Measurements from ENCODE around the gene INTS6. TPM values are rescaled to one million over a fixed set of nuclear protein-coding genes. Genes with fewer than 3 reads are reported as not detected.

The INTS6 gene
- total RNA-seq, 1 experiment from 2014 or later: 26.6 TPM

DNA sequence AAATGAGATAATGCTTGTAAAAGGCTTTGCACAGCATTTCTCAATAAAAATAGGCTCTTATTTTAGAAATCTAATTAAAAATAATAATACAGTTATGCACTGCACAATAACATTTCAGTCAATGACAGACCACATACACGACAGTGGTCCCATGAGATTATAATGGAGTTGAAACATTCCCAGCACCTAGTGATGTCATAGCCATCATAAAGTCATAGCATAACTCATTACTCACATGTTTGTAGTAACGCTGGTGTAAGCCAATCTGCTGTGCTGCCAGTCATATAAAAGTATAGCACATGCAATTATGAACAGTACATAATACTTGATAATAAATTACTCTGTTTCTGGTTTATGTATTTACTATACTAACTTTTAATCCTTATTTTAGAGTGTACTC is 126.1 kb downstream of the INTS6 start:
- no TSS peak for BruUV-seq (replicated peaks)
- Histone ChIP-seq H3K27me3 (ENCODE audit: low read length) (no peaks in the 10 kb centered on the region), H3K27ac (ENCODE audit: low read length) (no peak overlapping the region), H2AFZ (ENCODE audit: low read length) (no peak overlapping the region), H3K9ac (ENCODE audit: low read length) (no peak overlapping the region), H3K36me3 (ENCODE audit: low read depth, low read length) (no peaks in the 10 kb centered on the region), H3K4me2 (ENCODE audit: low read length) (no peak overlapping the region), H3K4me1 (ENCODE audit: insufficient read depth, low read length) (no peaks in the 10 kb centered on the region), H3K9me2 (replicated peaks; ENCODE audit: low read length) (no peaks in the 10 kb centered on the region), H3K79me2 (ENCODE audit: low read length) (no peaks in the 10 kb centered on the region), H3K9me3 (ENCODE audit: low read length) (no peaks in the 10 kb centered on the region), H3K4me3 (ENCODE audit: low read length) (no peak overlapping the region), H4K20me1 (ENCODE audit: low read length) (no peaks in the 10 kb centered on the region), H3F3A (ENCODE audit: low read length, unreplicated experiment) (no peaks in the 10 kb centered on the region)
- intact Hi-C loops (cut with micrococcal nuclease): no loop called here
- DNase-seq (no peak), ATAC-seq (no peak)
- CTCF ChIA-PET: no interaction called here
- POLR2A ChIA-PET (ENCODE audit: unreplicated experiment): no interaction called here
- TF ChIP-seq, protein P1, sequence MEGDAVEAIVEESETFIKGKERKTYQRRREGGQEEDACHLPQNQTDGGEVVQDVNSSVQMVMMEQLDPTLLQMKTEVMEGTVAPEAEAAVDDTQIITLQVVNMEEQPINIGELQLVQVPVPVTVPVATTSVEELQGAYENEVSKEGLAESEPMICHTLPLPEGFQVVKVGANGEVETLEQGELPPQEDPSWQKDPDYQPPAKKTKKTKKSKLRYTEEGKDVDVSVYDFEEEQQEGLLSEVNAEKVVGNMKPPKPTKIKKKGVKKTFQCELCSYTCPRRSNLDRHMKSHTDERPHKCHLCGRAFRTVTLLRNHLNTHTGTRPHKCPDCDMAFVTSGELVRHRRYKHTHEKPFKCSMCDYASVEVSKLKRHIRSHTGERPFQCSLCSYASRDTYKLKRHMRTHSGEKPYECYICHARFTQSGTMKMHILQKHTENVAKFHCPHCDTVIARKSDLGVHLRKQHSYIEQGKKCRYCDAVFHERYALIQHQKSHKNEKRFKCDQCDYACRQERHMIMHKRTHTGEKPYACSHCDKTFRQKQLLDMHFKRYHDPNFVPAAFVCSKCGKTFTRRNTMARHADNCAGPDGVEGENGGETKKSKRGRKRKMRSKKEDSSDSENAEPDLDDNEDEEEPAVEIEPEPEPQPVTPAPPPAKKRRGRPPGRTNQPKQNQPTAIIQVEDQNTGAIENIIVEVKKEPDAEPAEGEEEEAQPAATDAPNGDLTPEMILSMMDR (conservative IDR thresholded peaks at IDR 0.05; ENCODE audit: low read depth, low read length): no peak
- TF ChIP-seq EZH2phosphoT487 (IDR thresholded peaks at IDR 0.05; ENCODE audit: borderline replicate concordance, low read length) (no peak), EZH2 (IDR thresholded peaks at IDR 0.05; ENCODE audit: low read length, unreplicated experiment) (no peak)

DNA sequence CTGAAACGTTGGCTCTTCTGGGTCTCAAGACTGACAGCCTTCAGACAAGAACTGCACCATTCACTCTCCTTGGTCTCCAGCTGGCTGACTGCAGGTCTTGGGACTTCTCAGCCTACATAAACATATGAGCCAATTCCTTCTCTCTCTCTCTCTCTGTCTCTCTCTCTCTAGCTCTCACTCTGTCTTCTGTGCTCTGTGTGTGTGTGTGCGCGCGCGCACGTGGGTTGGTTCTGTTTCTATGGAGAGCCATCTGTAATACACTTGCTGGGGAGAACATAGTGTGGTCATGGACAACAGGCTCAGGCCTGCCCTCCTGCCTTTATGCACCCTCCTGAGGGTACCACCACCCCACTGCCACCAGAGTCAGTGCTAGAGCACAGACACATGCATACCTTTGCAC is 127.0 kb downstream of the INTS6 start:
- Histone ChIP-seq H3K27ac (ENCODE audit: low read length) (no peak overlapping the region), H3K79me2 (ENCODE audit: low read length) (no peaks in the 10 kb centered on the region), H3F3A (ENCODE audit: low read length, unreplicated experiment) (no peaks in the 10 kb centered on the region), H3K9me3 (ENCODE audit: low read length) (no peaks in the 10 kb centered on the region), H4K20me1 (ENCODE audit: low read length) (no peaks in the 10 kb centered on the region), H3K36me3 (ENCODE audit: low read depth, low read length) (no peaks in the 10 kb centered on the region), H3K27me3 (ENCODE audit: low read length) (no peaks in the 10 kb centered on the region), H3K4me3 (ENCODE audit: low read length) (no peak overlapping the region), H3K4me1 (ENCODE audit: insufficient read depth, low read length) (no peaks in the 10 kb centered on the region), H3K9ac (ENCODE audit: low read length) (no peak overlapping the region), H3K4me2 (ENCODE audit: low read length) (no peak overlapping the region), H2AFZ (ENCODE audit: low read length) (no peak overlapping the region), H3K9me2 (replicated peaks; ENCODE audit: low read length) (no peaks in the 10 kb centered on the region)
- no peak for TF ChIP-seq EZH2phosphoT487 (IDR thresholded peaks at IDR 0.05; ENCODE audit: borderline replicate concordance, low read length)
- TF ChIP-seq, protein P1 (conservative IDR thresholded peaks at IDR 0.05; ENCODE audit: low read depth, low read length): no peak
- TF ChIP-seq EZH2 (IDR thresholded peaks at IDR 0.05; ENCODE audit: low read length, unreplicated experiment): no peak
- intact Hi-C loops (cut with micrococcal nuclease): no loop called here
- no peak for DNase-seq
- BruUV-seq (replicated peaks): no TSS peak
- ChIA-PET POLR2A (ENCODE audit: unreplicated experiment) (no interaction called here), CTCF (no interaction called here)
- no peak for ATAC-seq

DNA sequence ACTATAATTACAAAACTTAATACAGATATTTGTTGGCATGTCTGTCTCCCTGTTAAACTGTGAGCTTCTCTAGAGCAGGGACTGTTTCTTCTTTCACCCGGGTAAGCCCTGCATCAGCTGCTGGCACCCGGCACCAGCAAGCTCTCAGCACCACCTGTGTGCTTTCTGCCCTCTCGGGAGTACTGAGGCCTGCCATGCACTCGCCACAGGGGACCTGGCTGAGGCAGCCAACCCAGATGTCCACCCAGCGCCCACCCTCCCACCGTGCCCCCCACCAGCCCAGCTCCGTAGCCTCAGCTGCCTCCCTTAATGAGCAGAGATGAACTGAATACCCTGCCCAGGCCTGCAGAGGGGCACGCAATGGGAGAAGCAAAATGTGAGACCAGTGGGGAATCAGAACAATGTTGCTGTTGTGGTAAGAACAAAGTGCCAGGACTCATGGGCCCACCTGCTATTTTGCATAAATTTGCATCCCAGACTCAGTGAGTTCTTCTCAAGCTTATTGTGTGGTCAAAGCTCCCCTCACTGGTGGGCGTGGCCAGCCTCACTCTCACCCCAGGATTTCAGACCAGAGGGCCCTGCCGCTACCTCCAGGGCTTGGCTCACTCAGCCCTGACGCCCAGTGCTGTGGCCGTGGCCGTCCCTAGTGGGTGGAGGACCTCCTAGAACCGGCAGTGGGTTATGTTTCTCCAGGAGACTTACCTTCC is 128.0 kb downstream of the INTS6 start:
- intact Hi-C loops (cut with micrococcal nuclease): no loop called here
- no TSS peak for BruUV-seq (replicated peaks)
- no peaks in the 10 kb centered on the region for H3K27me3 ChIP-seq (ENCODE audit: low read length)
- H3K79me2 ChIP-seq (ENCODE audit: low read length): no peaks in the 10 kb centered on the region
- H3K4me3 ChIP-seq (ENCODE audit: low read length): no peak overlapping the region
- H3K9me3 ChIP-seq (ENCODE audit: low read length): no peaks in the 10 kb centered on the region
- no peaks in the 10 kb centered on the region for H3K36me3 ChIP-seq (ENCODE audit: low read depth, low read length)
- CTCF ChIA-PET: no interaction called here
- H3K9me2 ChIP-seq (replicated peaks; ENCODE audit: low read length): no peaks in the 10 kb centered on the region
- H3K27ac ChIP-seq (ENCODE audit: low read length): no peak overlapping the region
- TF ChIP-seq EZH2 (IDR thresholded peaks at IDR 0.05; ENCODE audit: low read length, unreplicated experiment): no peak
- H3K4me1 ChIP-seq (ENCODE audit: insufficient read depth, low read length): no peaks in the 10 kb centered on the region
- POLR2A ChIA-PET (ENCODE audit: unreplicated experiment): no interaction called here
- DNase-seq (no peak), ATAC-seq (no peak)
- H3K4me2 ChIP-seq (ENCODE audit: low read length): no peak overlapping the region
- no peak overlapping the region for H3K9ac ChIP-seq (ENCODE audit: low read length)
- no peaks in the 10 kb centered on the region for H4K20me1 ChIP-seq (ENCODE audit: low read length)
- H3F3A ChIP-seq (ENCODE audit: low read length, unreplicated experiment): no peaks in the 10 kb centered on the region
- no peak overlapping the region for H2AFZ ChIP-seq (ENCODE audit: low read length)

Measured in PC-3 (cell line).